Bronchial epithelial cell (primary cell): ENCODE measurements around the gene PCSK5. TPM values are rescaled to one million over a fixed set of nuclear protein-coding genes. Genes with fewer than 3 reads are reported as not detected.

Experiments
- DNase-seq: peaks from one replicate; pipeline ENCODE4 v3.0.0-alpha.2; 2010; ENCODE audit warnings: low read depth
- FAIRE-seq: peaks from 2 replicates; lab custom pipeline; 2011; peaks lifted over from hg19 to GRCh38; lab: Jason Lieb, UNC
- H3K27me3 ChIP-seq: 2 replicates; pipeline ENCODE4 v1.5.1; 2011; ENCODE audit warnings: low read length; ENCODE audit not compliant: control insufficient read depth, insufficient read depth
- H3K36me3 ChIP-seq: 2 replicates; pipeline ENCODE4 v1.5.1; 2011; ENCODE audit warnings: low read length; ENCODE audit not compliant: control insufficient read depth, insufficient read depth
- H3K4me3 ChIP-seq: 2 replicates; pipeline ENCODE4 v1.5.1; 2011; ENCODE audit warnings: mild to moderate bottlenecking, low read depth, low read length, control low read depth
- CTCF ChIP-seq: IDR thresholded peaks from 2 replicates; pipeline ENCODE4 v1.5.1; 2011; ENCODE audit warnings: mild to moderate bottlenecking, moderate library complexity, low read length, control low read depth, inconsistent platforms; ENCODE audit not compliant: insufficient read depth, severe bottlenecking
- total RNA-seq: library from RNA; depleted of rRNA; stranded (reverse); fragments of >200 nt; gene quantifications from 2 replicates; pipeline ENCODE4 v1.2.1, GENCODE V29; 2014

PCSK5 gene
- total RNA-seq, 1 donor from 2014 or later = 4.2 TPM

- no peak for TF ChIP-seq CTCF
- DNase-seq (no peak), FAIRE-seq (no peak)
- no peaks in the 10 kb centered on the region for H3K36me3 ChIP-seq
- no peaks in the 10 kb centered on the region for H3K27me3 ChIP-seq
- H3K4me3 ChIP-seq = no peak overlapping the region
These were observed 47.2 kb downstream of the PCSK5 start for GRCh38 chr9:75937521-75938258.

- DNase-seq (no peak), FAIRE-seq (no peak)
- TF ChIP-seq CTCF = no peak
- Histone ChIP-seq H3K4me3 (no peak overlapping the region), H3K27me3 (no peaks in the 10 kb centered on the region), H3K36me3 (no peaks in the 10 kb centered on the region)
These were observed 48.5 kb downstream of the PCSK5 start for GRCh38 chr9:75938946-75939345.

GRCh38 chr9:75939536-75940111, 49.2 kb downstream of the PCSK5 start:
- Histone ChIP-seq H3K27me3 (no peaks in the 10 kb centered on the region), H3K4me3 (no peak overlapping the region), H3K36me3 (no peaks in the 10 kb centered on the region)
- TF ChIP-seq CTCF = no peak
- no peak for DNase-seq
- no peak for FAIRE-seq

GRCh38 chr9:75941066-75941465, 50.6 kb downstream of the PCSK5 start:
- DNase-seq (no peak), FAIRE-seq (no peak)
- no peak for TF ChIP-seq CTCF
- H3K4me3 ChIP-seq = no peak overlapping the region
- H3K36me3 ChIP-seq = no peaks in the 10 kb centered on the region
- no peaks in the 10 kb centered on the region for H3K27me3 ChIP-seq

GRCh38 chr9:75941577-75942311, 51.3 kb downstream of the PCSK5 start:
- H3K4me3 ChIP-seq = no peak overlapping the region
- DNase-seq (no peak), FAIRE-seq (no peak)
- TF ChIP-seq CTCF = no peak
- H3K36me3 ChIP-seq = no peaks in the 10 kb centered on the region
- H3K27me3 ChIP-seq = no peaks in the 10 kb centered on the region
